Panc1 (cell line): ENCODE measurements around the gene OASL. TPM values are rescaled to one million over a fixed set of nuclear protein-coding genes. Genes with fewer than 3 reads are reported as not detected.

Experiments
- ATAC-seq: fragments of 200-7000 bp; cut with Tn5 transposase; 2 replicates; pipeline ENCODE4 v1.9.1; 2020; ENCODE audit warnings: mild to moderate bottlenecking, moderate library complexity
- BruUV-seq: library from RNA; stranded (reverse); fragments of 400-500 nt; replicated peaks from 2 replicates; lab custom pipeline; 2021; lab: Mats Ljungman, UMichigan
- CTCF ChIA-PET: fragments of 300-600 bp; sonication (Branson Sonifier 250); formaldehyde crosslinking; loops from one replicate; lab custom pipeline; 2022; ENCODE audit warnings: antibody characterized with exemption; lab: Charles Lee
- POLR2A ChIA-PET: fragments of 300-600 bp; sonication (Branson Sonifier 250); formaldehyde crosslinking; loops from one replicate; lab custom pipeline; 2022; ENCODE audit warnings: antibody characterized with exemption; lab: Charles Lee
- DNase-seq: peaks from one replicate; pipeline ENCODE4 v3.0.0-alpha.2; 2010; ENCODE audit warnings: low read depth, low spot score
- H3K27ac ChIP-seq: 2 replicates; pipeline ENCODE4 v1.5.1; 2011; ENCODE audit warnings: mild to moderate bottlenecking, low read length, inconsistent platforms
- H3K27me3 ChIP-seq: fragments of 200-500 bp; sonication (Bioruptor generic); 2 replicates; pipeline ENCODE4 v1.6.0; 2014; ENCODE audit warnings: low read length, inconsistent platforms; ENCODE audit not compliant: control insufficient read depth, insufficient read depth
- H3K36me3 ChIP-seq: fragments of 200-500 bp; sonication (Bioruptor generic); 2 replicates; pipeline ENCODE4 v1.5.1; 2014; ENCODE audit warnings: inconsistent platforms, mild to moderate bottlenecking, low read length, moderate library complexity; ENCODE audit not compliant: control insufficient read depth, insufficient read depth
- H3K4me1 ChIP-seq: 2 replicates; pipeline ENCODE4 v1.5.1; 2011; ENCODE audit warnings: inconsistent platforms, mild to moderate bottlenecking, low read length, moderate library complexity; ENCODE audit not compliant: control insufficient read depth, insufficient read depth
- H3K4me3 ChIP-seq, 2 experiments: 2 replicates each; pipeline ENCODE4 v1.5.1; 2011 to 2012; ENCODE audit warnings: low read depth in 2 of 2, low read length in 2 of 2, mild to moderate bottlenecking in 2 of 2, inconsistent platforms in 1 of 2, moderate library complexity in 1 of 2
- H3K9me3 ChIP-seq: fragments of 200-500 bp; sonication (Bioruptor generic); 2 replicates; pipeline ENCODE4 v1.5.1; 2014; ENCODE audit warnings: low read depth, mild to moderate bottlenecking, inconsistent platforms, low read length, moderate library complexity; ENCODE audit not compliant: control insufficient read depth, insufficient read depth
- CTCF ChIP-seq: fragments of 450-650 bp; IDR thresholded peaks from 2 replicates; pipeline ENCODE4 v1.5.1; 2017; ENCODE audit warnings: mild to moderate bottlenecking
- POLR2AphosphoS5 ChIP-seq: IDR thresholded peaks from 2 replicates; pipeline ENCODE4 v1.6.1; 2012; ENCODE audit warnings: mild to moderate bottlenecking, low read depth, low read length, moderate library complexity
- SIN3A ChIP-seq: IDR thresholded peaks from 2 replicates; pipeline ENCODE4 v1.6.1; 2012; ENCODE audit warnings: low read depth, mild to moderate bottlenecking, low read length, moderate library complexity, borderline replicate concordance; ENCODE audit not compliant: insufficient read depth
- TCF7L2 ChIP-seq: IDR thresholded peaks from 2 replicates; pipeline ENCODE4 v1.6.1; 2011; ENCODE audit warnings: mild to moderate bottlenecking, low read depth, low read length, inconsistent platforms
- in situ Hi-C: cut with HindIII; loops from 2 replicates; pipeline ENCODE4 v1.10.0; 2016; ENCODE audit warnings: low sequenced_read_pairs, low pct_unique_long_range_greater_than_20kb
- intact Hi-C: fragments of 100-400 bp; cut with micrococcal nuclease; formaldehyde crosslinking; loops from one replicate; pipeline ENCODE4 v1.10.0; 2022; ENCODE audit not compliant: unreplicated experiment
- total RNA-seq: library from RNA; stranded (reverse); gene quantifications from one replicate; pipeline ENCODE4 v1.2.1, GENCODE V29; 2021; ENCODE audit not compliant: unreplicated experiment
- TF ChIP-seq, protein P1 (sequence below), 2 experiments: IDR thresholded peaks; 2 replicates each; pipeline ENCODE4 v1.6.1; 2011 to 2012; ENCODE audit warnings: low read depth in 2 of 2, control low read depth in 1 of 2, low read length in 1 of 2, mild to moderate bottlenecking in 1 of 2, moderate library complexity in 1 of 2; ENCODE audit not compliant: insufficient read depth in 1 of 2

OASL gene
- total RNA-seq, 1 experiment from 2014 or later: 21.1 TPM

DNA sequence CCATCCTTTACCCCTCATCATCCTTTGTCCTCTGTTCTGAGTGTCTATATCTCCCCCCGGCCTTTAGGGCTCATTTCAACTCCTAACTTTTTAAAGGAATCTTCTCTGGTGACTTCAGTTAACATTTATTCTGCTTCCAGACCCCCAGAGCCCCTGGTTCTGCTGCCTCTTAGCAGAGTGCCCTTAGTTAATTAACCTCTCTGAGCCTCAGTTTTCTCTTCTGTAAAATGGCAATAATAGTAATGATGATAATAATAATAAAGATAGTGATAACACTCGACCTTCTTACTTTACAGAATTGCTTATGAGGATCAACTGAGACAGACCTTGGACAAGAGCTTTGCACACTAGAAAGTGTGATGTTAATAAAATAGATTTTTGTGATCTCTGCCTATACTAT lies 16.3 kb downstream of the OASL start:
- Histone ChIP-seq H3K9me3 (no peaks in the 10 kb centered on the region), H3K36me3 (no peaks in the 10 kb centered on the region), H3K4me3 (no peak overlapping the region), H3K4me1 (no peaks in the 10 kb centered on the region), H3K27me3 (no peaks in the 10 kb centered on the region; the same call in 1 of the 2 replicates), H3K27ac (no peak overlapping the region)
- ChIA-PET CTCF (no interaction called here), POLR2A (no interaction called here)
- intact Hi-C loops: no loop called here
- no peak for ATAC-seq
- no peak for TF ChIP-seq TCF7L2
- TF ChIP-seq CTCF: no peak
- TF ChIP-seq SIN3A: no peak
- no peak for TF ChIP-seq POLR2AphosphoS5
- TF ChIP-seq, protein P1, sequence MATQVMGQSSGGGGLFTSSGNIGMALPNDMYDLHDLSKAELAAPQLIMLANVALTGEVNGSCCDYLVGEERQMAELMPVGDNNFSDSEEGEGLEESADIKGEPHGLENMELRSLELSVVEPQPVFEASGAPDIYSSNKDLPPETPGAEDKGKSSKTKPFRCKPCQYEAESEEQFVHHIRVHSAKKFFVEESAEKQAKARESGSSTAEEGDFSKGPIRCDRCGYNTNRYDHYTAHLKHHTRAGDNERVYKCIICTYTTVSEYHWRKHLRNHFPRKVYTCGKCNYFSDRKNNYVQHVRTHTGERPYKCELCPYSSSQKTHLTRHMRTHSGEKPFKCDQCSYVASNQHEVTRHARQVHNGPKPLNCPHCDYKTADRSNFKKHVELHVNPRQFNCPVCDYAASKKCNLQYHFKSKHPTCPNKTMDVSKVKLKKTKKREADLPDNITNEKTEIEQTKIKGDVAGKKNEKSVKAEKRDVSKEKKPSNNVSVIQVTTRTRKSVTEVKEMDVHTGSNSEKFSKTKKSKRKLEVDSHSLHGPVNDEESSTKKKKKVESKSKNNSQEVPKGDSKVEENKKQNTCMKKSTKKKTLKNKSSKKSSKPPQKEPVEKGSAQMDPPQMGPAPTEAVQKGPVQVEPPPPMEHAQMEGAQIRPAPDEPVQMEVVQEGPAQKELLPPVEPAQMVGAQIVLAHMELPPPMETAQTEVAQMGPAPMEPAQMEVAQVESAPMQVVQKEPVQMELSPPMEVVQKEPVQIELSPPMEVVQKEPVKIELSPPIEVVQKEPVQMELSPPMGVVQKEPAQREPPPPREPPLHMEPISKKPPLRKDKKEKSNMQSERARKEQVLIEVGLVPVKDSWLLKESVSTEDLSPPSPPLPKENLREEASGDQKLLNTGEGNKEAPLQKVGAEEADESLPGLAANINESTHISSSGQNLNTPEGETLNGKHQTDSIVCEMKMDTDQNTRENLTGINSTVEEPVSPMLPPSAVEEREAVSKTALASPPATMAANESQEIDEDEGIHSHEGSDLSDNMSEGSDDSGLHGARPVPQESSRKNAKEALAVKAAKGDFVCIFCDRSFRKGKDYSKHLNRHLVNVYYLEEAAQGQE (IDR thresholded peaks at IDR 0.05; ENCODE audit: insufficient read depth in 1 of 2, low read depth in 2 of 2, low read length in 1 of 2): no peak
- BruUV-seq: no TSS peak
- no peak for DNase-seq
- in situ Hi-C loops: no loop called here

- ATAC-seq: no peak
- intact Hi-C loops: no loop called here
Observed at GRCh38 chr12:121021754-121022153, 17.3 kb downstream of the OASL start.

More at GRCh38 chr12:121021754-121022153, 17.3 kb downstream of the OASL start:
- DNase-seq: no peak
- Histone ChIP-seq H3K36me3 (no peaks in the 10 kb centered on the region), H3K27me3 (no peaks in the 10 kb centered on the region; the same call in 1 of the 2 replicates), H3K27ac (no peak overlapping the region), H3K4me1 (no peaks in the 10 kb centered on the region), H3K9me3 (no peaks in the 10 kb centered on the region), H3K4me3 (no peak overlapping the region)
- TF ChIP-seq CTCF (no peak), SIN3A (no peak), POLR2AphosphoS5 (no peak), TCF7L2 (no peak)
- ChIA-PET CTCF (no interaction called here), POLR2A (no interaction called here)
- BruUV-seq: no TSS peak
- in situ Hi-C loops: no loop called here
